ENCODE results near the gene FOS. TPM values are rescaled to one million over a fixed set of nuclear protein-coding genes. Genes with fewer than 3 reads are reported as not detected.
A peak's percentile ranks its signal among the peaks of the same experiment; 100 is the strongest.

FOS gene
- total RNA-seq, 2 experiments from 2014 or later, result 1,565 to 1,685 TPM

GRCh38 chr14:75295491-75296345, 17.1 kb downstream of the FOS start:
- CTCF ChIA-PET, result interaction anchor here (0.9 to 4.3 kb wide), 21 partner anchors 9 to 164 kb away, joined by 3 to 38 read pairs (median 4); partner anchors contain the start of genes FOS and TMED10
- Mint-ChIP-seq H3K9me3 (no peaks in the 10 kb centered on the region), H3K4me1 (ENCODE audit: low read depth) (peaks cover 21% of the 10 kb centered on the region), H3K4me3 (peak overlapping the region; percentile 94), H3K36me3 (ENCODE audit: low read depth) (no peaks in the 10 kb centered on the region), H3K27me3 (no peaks in the 10 kb centered on the region), H3K27ac (peak overlapping the region; percentile 85)
- Histone ChIP-seq H3K4me3 (ENCODE audit: low read length) (peak overlapping the region; percentile 65), H3K27me3 (ENCODE audit: control insufficient read depth in 1 of 2, insufficient read depth in 2 of 2, low read length in 2 of 2) (no peaks in the 10 kb centered on the region), H3K4me1 (ENCODE audit: insufficient read depth, low read length) (peaks cover 32% of the 10 kb centered on the region), H3K36me3 (ENCODE audit: insufficient read depth, low read length) (no peaks in the 10 kb centered on the region), H3K9me3 (ENCODE audit: control insufficient read depth in 1 of 2, insufficient read depth in 1 of 2, low read length in 2 of 2) (no peaks in the 10 kb centered on the region), H3K27ac (ENCODE audit: low read depth in 1 of 2, low read length in 2 of 2) (no peak overlapping the region)
- TF ChIP-seq, protein P1, sequence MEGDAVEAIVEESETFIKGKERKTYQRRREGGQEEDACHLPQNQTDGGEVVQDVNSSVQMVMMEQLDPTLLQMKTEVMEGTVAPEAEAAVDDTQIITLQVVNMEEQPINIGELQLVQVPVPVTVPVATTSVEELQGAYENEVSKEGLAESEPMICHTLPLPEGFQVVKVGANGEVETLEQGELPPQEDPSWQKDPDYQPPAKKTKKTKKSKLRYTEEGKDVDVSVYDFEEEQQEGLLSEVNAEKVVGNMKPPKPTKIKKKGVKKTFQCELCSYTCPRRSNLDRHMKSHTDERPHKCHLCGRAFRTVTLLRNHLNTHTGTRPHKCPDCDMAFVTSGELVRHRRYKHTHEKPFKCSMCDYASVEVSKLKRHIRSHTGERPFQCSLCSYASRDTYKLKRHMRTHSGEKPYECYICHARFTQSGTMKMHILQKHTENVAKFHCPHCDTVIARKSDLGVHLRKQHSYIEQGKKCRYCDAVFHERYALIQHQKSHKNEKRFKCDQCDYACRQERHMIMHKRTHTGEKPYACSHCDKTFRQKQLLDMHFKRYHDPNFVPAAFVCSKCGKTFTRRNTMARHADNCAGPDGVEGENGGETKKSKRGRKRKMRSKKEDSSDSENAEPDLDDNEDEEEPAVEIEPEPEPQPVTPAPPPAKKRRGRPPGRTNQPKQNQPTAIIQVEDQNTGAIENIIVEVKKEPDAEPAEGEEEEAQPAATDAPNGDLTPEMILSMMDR (IDR thresholded peaks at IDR 0.05), result peak; percentile 97
- POLR2A ChIA-PET, result interaction anchor here (0.6 to 3.5 kb wide), 18 partner anchors 12 to 683 kb away, joined by 3 to 23 read pairs (median 4); partner anchors contain the start of genes NEK9 and TMED10
- intact Hi-C loops (cut with DNase I, micrococcal nuclease), result loop anchor here (1.0 kb wide), 2 partner anchors 63 to 153 kb away; no protein-coding TSS in a partner anchor
- peak; percentile 39 for ATAC-seq (ENCODE audit: poor library complexity)
- peak; percentile 64 to 90 (median 76) for DNase-seq

DNA sequence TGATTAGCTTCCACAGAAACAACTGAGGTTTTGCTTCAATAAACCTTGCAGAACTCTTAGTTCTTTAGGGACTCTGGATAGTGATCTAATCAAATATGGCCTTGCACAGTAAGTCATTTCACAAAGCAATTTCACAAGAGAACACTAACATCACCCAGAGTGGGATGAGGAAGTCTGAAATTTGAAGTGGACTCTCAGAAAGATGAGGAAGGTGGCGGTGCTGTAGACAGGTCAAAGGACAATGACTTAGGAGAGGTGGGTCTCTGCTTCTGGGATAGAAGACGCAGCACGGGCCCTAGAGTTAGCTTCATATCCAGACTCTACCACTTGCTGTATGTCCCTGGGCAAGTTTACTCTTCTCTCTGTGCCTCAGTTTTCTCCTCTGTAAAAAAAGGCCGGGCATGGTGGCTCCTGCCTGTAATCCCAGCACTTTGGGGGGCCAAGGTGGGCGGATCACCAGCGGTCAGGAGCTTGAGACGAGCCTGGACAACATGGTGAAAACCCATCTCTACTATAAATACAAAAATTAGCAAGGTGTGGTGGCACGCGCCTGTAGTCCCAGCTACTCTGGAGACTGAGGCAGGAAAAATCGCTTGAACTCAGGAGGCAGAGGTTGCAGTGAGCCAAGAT, 18.9 kb downstream of the FOS start:
- peaks cover 32% of the 10 kb centered on the region for H3K4me1 Mint-ChIP-seq (ENCODE audit: low read depth)
- Histone ChIP-seq H3K27ac (ENCODE audit: low read depth in 1 of 2, low read length in 2 of 2) (no peak overlapping the region), H3K36me3 (ENCODE audit: insufficient read depth, low read length) (no peaks in the 10 kb centered on the region), H3K4me1 (ENCODE audit: insufficient read depth, low read length) (peaks cover 45% of the 10 kb centered on the region), H3K27me3 (ENCODE audit: control insufficient read depth in 1 of 2, insufficient read depth in 2 of 2, low read length in 2 of 2) (no peaks in the 10 kb centered on the region), H3K9me3 (ENCODE audit: control insufficient read depth in 1 of 2, insufficient read depth in 1 of 2, low read length in 2 of 2) (no peaks in the 10 kb centered on the region), H3K4me3 (ENCODE audit: low read length) (no peak overlapping the region)
- ATAC-seq (ENCODE audit: poor library complexity) (no peak), DNase-seq (peak in 1 of 14 experiments; percentile 50)
- no peaks in the 10 kb centered on the region for H3K36me3 Mint-ChIP-seq (ENCODE audit: low read depth)
- no peak overlapping the region for H3K27ac Mint-ChIP-seq
- no peak overlapping the region for H3K4me3 Mint-ChIP-seq
- ChIA-PET CTCF (interaction anchor here (0.6 to 4.3 kb wide), 9 partner anchors 10 to 1586 kb away, joined by 3 to 38 read pairs (median 4); no protein-coding TSS in a partner anchor), POLR2A (no interaction called here)
- intact Hi-C loops (cut with DNase I, micrococcal nuclease), result no loop called here
- TF ChIP-seq, protein P1 (IDR thresholded peaks at IDR 0.05), result no peak
- H3K27me3 Mint-ChIP-seq, result no peaks in the 10 kb centered on the region
- no peaks in the 10 kb centered on the region for H3K9me3 Mint-ChIP-seq

- TF ChIP-seq, protein P1 (IDR thresholded peaks at IDR 0.05), result no peak
- Histone ChIP-seq H3K27me3 (ENCODE audit: control insufficient read depth in 1 of 2, insufficient read depth in 2 of 2, low read length in 2 of 2) (no peaks in the 10 kb centered on the region), H3K36me3 (ENCODE audit: insufficient read depth, low read length) (no peaks in the 10 kb centered on the region), H3K27ac (ENCODE audit: low read depth in 1 of 2, low read length in 2 of 2) (no peak overlapping the region), H3K4me1 (ENCODE audit: insufficient read depth, low read length) (peaks cover 47% of the 10 kb centered on the region), H3K9me3 (ENCODE audit: control insufficient read depth in 1 of 2, insufficient read depth in 1 of 2, low read length in 2 of 2) (no peaks in the 10 kb centered on the region), H3K4me3 (ENCODE audit: low read length) (no peak overlapping the region)
- ATAC-seq (ENCODE audit: poor library complexity), result no peak
- no peaks in the 10 kb centered on the region for H3K36me3 Mint-ChIP-seq (ENCODE audit: low read depth)
- no peak for DNase-seq
- intact Hi-C loops (cut with DNase I, micrococcal nuclease), result no loop called here
- CTCF ChIA-PET, result interaction anchor here (0.6 to 4.3 kb wide), 8 partner anchors 9 to 1587 kb away, joined by 3 to 32 read pairs (median 3); no protein-coding TSS in a partner anchor
- POLR2A ChIA-PET, result no interaction called here
- no peak overlapping the region for H3K27ac Mint-ChIP-seq
- H3K4me3 Mint-ChIP-seq, result no peak overlapping the region
- H3K9me3 Mint-ChIP-seq, result no peaks in the 10 kb centered on the region
- H3K4me1 Mint-ChIP-seq (ENCODE audit: low read depth), result peaks cover 34% of the 10 kb centered on the region
- no peaks in the 10 kb centered on the region for H3K27me3 Mint-ChIP-seq
These were observed 19.7 kb downstream of the FOS start for GRCh38 chr14:75298187-75298965.

All from CD4-positive, alpha-beta T cell (primary cell).